Head of caudate nucleus (tissue), 42 donors: ENCODE data around the gene TNC.

ENCODE experiments used
- DNase-seq, 42 donors: peaks; one replicate each; pipeline versions ENCODE4 v3.0.0 to v3.0.0-alpha.2; 2020 to 2021; ENCODE audit warnings: mixed read lengths in 7 of 42
- intact Hi-C: fragments of 100-400 bp; cut with DNase I; formaldehyde crosslinking; loops from one replicate; pipeline ENCODE4 v1.15.0; 2022

TNC gene

DNA sequence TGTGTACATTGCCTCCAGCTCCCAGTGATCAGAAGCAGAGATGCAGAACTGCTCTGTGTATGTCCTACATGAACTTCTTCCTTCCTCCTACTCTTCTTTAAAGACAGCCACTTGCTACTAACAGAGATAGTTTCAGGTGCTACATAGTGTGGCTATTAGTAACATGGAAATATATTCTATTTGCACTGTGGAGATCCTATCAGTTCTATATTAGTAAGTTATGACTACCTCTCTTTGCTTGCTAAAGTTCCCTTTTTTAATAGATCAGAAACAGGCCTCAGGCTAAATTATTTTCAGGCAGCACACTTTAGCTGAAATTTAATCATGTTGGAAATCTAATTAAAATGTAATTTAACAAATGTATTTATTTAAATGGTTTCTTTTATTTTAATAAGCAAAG, 123.2 kb downstream of the TNC start:
- intact Hi-C loops = no loop called here
- no peak for DNase-seq

- intact Hi-C loops = no loop called here
- no peak for DNase-seq
Observed at GRCh38 chr9:114991861-114992260, 126.1 kb downstream of the TNC start.

DNA sequence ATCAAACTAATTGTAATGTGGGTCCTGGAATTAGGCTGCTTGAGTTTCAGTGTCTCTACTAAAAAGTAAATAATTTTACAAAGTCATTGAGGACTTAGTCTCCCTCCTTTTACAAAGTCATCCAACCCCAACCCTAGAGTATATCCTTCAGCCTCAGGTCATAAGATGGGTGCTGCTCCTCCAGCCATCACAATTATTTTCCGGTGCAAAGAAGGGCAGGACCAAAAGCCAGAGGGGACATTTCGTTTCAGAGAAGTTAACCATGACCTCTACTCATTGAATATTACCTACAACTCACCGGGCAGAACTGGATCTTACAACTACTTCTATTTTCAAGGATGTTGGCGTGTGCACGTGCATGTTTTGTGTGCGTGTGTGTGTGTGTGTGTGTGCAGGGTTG, 127.1 kb downstream of the TNC start:
- no peak for DNase-seq
- intact Hi-C loops = no loop called here

DNA sequence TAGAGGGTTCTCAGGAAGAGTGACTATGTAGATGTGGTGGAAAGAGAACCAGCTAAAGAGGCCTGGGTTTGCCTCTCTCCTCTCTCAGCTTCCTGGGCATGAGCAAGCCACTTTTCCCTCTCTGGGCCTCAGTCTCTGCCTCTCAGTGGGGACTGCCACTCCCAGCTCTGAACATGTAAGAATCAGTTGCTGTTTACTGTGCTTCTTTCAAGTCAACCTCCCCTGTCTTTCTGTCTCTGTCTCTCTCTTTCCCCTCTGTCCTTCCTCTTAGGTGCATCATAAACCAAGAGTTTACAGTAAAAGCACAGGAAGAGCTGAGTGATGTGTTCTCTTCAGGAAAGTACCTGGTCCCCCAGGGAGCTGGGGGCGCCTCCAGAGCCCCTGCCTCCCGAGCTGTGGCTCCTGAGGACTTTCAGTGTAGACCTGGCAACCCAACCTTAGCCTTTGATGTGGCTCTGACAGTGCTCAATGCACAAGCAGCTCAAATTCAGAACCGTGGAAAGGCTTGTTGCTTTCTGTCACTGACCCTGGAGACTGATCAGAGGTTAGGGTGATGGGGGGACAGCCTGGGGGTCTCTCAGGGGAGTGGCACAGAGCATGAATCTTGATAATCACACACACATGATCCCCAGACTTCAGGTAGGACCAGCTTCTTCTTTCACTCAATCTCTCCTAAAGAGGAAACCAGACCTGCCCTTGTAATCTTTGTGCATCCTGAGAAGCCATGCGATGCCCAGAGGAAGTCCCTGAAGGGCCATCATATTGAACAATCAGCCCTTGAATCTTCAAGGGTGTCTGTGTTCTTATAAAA, 128.2 kb downstream of the TNC start:
- no peak for DNase-seq
- intact Hi-C loops = no loop called here

- intact Hi-C loops = no loop called here
- no peak for DNase-seq
Observed at GRCh38 chr9:114988962-114989599, 128.9 kb downstream of the TNC start.

DNA sequence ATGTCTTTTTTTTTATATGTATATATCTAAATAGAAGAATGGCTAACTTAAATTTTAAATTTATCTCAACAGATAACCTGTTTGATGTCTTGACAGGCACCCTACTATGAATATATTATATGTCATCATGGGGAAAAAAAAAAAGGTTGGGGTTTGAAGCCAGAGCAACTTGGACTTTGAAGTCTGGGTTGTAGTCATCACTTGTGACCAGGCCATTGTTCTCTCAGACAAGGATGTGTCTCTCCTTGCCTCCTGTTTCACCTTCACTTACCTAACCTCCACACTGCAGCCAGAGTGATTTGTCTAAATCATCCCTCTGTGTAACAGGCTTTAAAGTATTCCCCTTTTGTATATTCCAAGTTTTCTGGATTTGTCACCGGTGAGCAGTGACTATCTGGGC, 130.8 kb downstream of the TNC start:
- intact Hi-C loops = no loop called here
- no peak for DNase-seq

- no peak for DNase-seq
- intact Hi-C loops = no loop called here
Observed at GRCh38 chr9:114985959-114986501, 131.9 kb downstream of the TNC start.

DNA sequence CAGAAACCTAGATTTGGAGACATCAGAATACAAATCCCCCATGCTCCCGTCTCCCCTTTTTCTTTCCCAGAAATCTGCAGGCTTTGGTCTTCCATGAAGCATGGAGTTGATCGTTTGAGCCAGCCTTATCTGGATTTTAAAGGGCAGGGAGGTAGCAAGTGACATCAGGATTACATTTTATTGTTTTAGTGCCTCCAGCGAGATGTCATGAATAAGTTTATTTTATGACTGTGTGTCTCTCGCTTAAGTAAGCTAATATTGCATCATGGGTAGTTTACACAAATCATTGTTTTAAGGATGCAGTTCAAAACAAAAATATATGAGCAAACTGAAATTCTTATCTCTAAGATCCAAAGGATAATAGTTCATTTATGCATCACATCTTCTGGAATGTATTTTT, 136.9 kb downstream of the TNC start:
- no peak for DNase-seq
- intact Hi-C loops = no loop called here

DNA sequence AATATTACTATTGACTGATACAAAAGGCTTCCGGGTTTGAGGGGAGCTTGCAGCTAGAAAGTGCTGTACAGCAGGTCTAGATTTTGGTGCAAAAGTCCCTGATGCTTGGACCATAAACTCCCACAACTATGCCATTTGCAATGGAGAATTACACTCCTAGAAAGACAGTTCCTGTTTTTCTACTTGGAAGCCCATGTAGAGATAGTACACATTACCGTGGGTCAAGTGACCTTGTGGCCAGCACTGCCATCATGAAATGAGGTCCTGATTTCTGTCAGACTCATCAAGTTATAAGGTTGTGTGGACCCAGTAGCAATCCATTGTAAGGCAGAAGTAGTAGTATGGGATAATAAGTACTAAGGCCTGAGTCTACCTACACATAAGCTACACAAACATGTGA, 144.7 kb downstream of the TNC start:
- DNase-seq = no peak
- intact Hi-C loops = no loop called here

- DNase-seq = no peak
- intact Hi-C loops = no loop called here
Observed at GRCh38 chr9:114972510-114973136, 145.3 kb downstream of the TNC start.
